HG02759 (cell line): Measurements from ENCODE around the gene HSPA1B.
"Not testable (repeated sequence)": the region's sequence is repeated elsewhere in the genome, so short reads cannot be mapped to it uniquely, and the experiment has no call there.

ENCODE experiments used
- ATAC-seq: cut with Tn5 transposase; IDR thresholded peaks from one replicate; pipeline ENCODE4 v1.9.1; 2021; ENCODE audit warnings: mild to moderate bottlenecking, moderate library complexity; ENCODE audit not compliant: unreplicated experiment

HSPA1B gene

GRCh38 chr6:31851980-31852718 is 24.6 kb downstream of the HSPA1B start:
- not testable (repeated sequence) for ATAC-seq

GRCh38 chr6:31857774-31858173 is 30.2 kb downstream of the HSPA1B start:
- not testable (repeated sequence) for ATAC-seq

DNA sequence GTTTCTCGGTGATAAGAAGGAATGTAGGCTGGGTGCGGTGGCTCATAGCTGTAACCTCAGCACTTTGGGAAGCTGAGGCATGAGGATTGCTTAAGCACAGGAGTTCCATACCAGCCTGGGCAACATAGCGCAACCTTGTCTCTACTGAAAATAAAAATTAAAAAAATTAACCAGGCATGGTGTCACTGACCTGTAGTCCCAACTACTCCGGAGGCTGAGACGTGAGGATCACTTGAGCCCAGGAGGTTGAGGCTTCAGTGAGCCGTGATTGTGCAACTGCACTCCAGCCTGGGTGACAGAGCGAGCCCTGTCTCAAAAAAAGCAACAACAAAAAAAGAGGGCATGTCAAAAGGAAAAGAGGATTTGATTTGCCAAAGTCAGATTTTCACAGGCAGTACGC is 31.2 kb downstream of the HSPA1B start:
- ATAC-seq = no peak

DNA sequence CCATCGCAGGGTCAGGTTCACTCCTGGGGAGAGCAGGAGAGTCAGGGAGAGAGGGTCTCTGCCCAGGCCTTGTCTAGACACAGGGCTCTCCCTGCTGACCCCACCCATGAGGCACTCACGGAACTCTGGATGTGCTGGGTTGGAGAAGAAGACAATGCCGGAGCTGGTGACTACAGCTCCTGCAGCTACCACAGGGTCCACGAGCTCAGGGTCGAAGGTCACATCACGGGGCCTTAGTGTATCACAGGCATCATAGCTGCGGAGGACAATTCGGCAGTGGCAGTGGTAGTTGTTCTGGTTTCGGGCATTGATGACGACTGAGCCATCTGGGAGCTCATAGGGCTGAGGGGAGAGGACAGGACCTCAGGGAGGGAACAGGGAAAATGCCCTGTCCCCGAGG is 32.4 kb downstream of the HSPA1B start:
- ATAC-seq = no peak

GRCh38 chr6:31860349-31860748 is 32.8 kb downstream of the HSPA1B start:
- no peak for ATAC-seq

GRCh38 chr6:31861150-31861549 is 33.6 kb downstream of the HSPA1B start:
- no peak for ATAC-seq

- no peak for ATAC-seq
Measured at GRCh38 chr6:31861919-31862343, 34.4 kb downstream of the HSPA1B start.

- peak; percentile 94 for ATAC-seq
Measured at GRCh38 chr6:31862344-31863235, 35.1 kb downstream of the HSPA1B start, which contains the start of gene NEU1. Gene NEU1 (minus strand): TSS chr6:31862821. CDS start chr6:31862776, 45 bp downstream.

DNA sequence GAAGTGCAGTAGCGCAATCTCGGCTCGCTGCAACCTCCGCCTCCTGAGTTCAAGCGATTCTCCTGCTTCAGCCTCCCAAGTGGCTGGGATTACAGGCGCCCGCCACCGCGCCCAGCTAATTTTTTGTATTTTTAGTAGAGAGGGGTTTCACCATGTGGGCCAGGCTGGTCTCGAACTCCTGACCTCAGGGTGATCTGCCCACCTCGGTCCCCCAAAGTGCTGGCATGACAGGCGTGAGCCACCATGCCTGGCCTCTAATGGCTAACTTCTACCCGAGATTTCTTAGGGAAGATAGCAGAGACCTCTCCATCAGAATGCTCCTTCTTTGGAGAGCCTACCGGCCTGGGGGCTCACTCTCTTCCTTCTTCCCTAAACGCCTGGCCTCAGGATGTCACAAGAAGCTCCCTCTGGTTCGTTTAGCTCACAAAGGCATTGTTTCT is 36.6 kb downstream of the HSPA1B start:
- ATAC-seq = not testable (repeated sequence)

GRCh38 chr6:31864818-31865204 is 37.3 kb downstream of the HSPA1B start:
- no peak for ATAC-seq

GRCh38 chr6:31865205-31866118 is 37.9 kb downstream of the HSPA1B start:
- no peak for ATAC-seq

DNA sequence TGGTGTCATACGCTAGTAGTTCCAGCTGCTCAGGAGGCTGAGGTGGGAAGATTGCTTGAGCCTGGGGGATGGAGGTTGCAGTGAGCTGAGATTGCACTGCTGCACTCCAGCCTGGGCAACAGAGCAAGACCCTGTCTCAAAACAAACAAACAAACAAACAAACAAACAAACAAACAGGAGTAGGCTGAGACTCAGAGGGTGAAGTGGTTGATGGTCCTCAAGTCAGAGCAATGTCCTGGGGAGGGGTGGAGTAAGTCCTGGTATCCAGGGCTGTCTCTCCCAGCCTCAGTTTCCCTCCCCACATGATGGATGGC is 41.1 kb downstream of the HSPA1B start:
- ATAC-seq = not testable (repeated sequence)

DNA sequence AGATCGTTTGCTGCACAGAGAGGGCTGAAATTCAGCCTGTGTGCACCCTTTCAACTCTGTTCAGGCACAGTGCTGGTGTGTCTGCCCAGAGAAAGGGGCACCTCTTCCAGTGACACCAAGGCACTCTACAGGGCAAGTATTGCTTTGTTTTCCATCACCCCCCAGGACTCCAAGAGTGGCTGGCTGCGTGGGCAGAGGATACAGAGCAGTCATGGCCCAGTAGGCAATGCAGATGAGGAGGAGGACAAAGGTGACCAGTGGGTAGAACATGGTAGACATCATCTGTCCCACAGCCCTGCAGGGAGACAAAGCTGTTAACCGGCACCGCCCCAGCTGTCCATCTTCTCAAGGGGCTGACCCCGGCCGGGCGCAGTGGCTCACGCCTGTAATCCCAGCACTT is 41.8 kb downstream of the HSPA1B start:
- no peak for ATAC-seq

- no peak for ATAC-seq
Measured at GRCh38 chr6:31870385-31870921, 42.9 kb downstream of the HSPA1B start.

- no peak for ATAC-seq
Measured at GRCh38 chr6:31871046-31871659, 43.6 kb downstream of the HSPA1B start.

DNA sequence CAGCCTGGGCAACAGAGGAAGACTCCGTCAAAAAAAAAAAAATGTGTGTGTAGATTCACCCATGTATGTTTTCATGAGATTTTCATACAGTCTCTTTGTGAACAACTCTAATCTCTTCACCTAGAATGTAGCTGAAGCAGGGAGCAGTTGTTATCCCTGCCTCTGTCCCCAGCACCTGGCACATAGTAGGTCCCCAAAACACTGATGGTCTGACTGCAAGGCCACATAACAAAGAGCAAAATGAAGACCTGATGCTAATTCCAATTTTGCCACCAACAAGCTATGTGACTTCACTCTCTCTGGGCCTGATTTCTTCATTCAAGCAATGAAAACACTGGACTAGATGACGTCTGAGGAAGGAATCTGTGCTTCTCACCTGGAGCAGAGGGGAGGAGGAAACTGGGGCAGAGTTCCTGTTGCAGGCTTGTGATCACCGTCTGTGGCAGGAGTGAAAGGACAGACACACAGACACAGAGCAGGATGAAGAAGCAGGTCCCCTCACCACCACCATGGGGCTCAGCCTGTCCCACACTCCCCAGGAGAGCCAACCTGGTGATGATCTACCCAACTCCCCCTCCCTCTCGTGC is 46.6 kb downstream of the HSPA1B start:
- ATAC-seq = no peak

GRCh38 chr6:31874836-31875572 is 47.5 kb downstream of the HSPA1B start:
- no peak for ATAC-seq

- ATAC-seq = no peak
Measured at GRCh38 chr6:31875877-31876276, 48.3 kb downstream of the HSPA1B start.

DNA sequence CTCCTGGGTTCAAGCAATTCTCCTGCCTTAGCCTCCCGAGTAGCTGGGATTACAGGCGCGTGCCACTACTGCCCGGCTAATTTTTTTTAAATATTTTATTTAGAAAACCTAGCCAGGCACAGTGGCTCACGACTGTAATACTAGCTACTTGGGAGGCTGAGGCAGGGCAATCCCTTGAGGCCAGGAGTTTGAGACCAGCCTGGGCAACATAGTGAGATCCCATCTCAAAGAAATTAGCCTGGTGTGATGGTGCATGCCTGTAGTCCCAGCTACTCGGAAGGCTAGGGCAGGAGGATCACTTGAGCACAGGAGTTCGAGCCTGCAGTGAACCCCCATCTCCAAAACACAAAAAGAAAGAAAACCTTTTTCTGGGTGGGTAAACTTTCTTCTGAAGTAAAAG is 48.8 kb downstream of the HSPA1B start:
- ATAC-seq = no peak
